CD4-positive, alpha-beta T cell (primary cell): ENCODE data around the gene KAT2A. TPM values are rescaled to one million over a fixed set of nuclear protein-coding genes. Genes with fewer than 3 reads are reported as not detected.

Experiments
- ATAC-seq: fragments of 200-7000 bp; cut with Tn5 transposase; one replicate; pipeline ENCODE4 v1.10.0; 2022; ENCODE audit warnings: mild to moderate bottlenecking; ENCODE audit not compliant: poor library complexity
- CTCF ChIA-PET: fragments of 350-600 bp; sonication (Branson Sonifier 250); formaldehyde crosslinking; loops from one replicate; lab custom pipeline; 2021; ENCODE audit warnings: antibody characterized with exemption, inconsistent platforms; lab: Charles Lee
- POLR2A ChIA-PET: fragments of 350-600 bp; sonication (Branson Sonifier 250); formaldehyde crosslinking; loops from one replicate; lab custom pipeline; 2021; ENCODE audit warnings: antibody characterized with exemption, inconsistent platforms; lab: Charles Lee
- DNase-seq, 14 experiments: peaks; one replicate each; pipeline ENCODE4 v3.0.0-alpha.2; 2013 to 2020; ENCODE audit warnings: mixed read lengths in 2 of 14
- H3K27ac ChIP-seq, 2 donors: one replicate each; pipeline versions ENCODE4 v1.5.1 to v1.7.0; 2013; ENCODE audit warnings: low read length in 2 of 2, low read depth in 1 of 2, mild to moderate bottlenecking in 1 of 2
- H3K27me3 ChIP-seq, 2 experiments: 1 replicate in 1 of 2; 2 replicates in 1 of 2; pipeline versions ENCODE4 v1.6.1 to v1.7.0; 2013; ENCODE audit warnings: low read length in 2 of 2, control low read depth in 1 of 2, mild to moderate bottlenecking in 1 of 2, moderate library complexity in 1 of 2; ENCODE audit not compliant: insufficient read depth in 2 of 2, control insufficient read depth in 1 of 2
- H3K36me3 ChIP-seq: one replicate; pipeline ENCODE4 v1.6.1; 2013; ENCODE audit warnings: low read length, control low read depth; ENCODE audit not compliant: insufficient read depth
- H3K4me1 ChIP-seq: one replicate; pipeline ENCODE4 v1.6.1; 2013; ENCODE audit warnings: low read length, control low read depth; ENCODE audit not compliant: insufficient read depth
- H3K4me3 ChIP-seq: one replicate; pipeline ENCODE4 v1.5.1; 2013; ENCODE audit warnings: mild to moderate bottlenecking, low read length, moderate library complexity
- H3K9me3 ChIP-seq, 2 experiments: 1 replicate in 1 of 2; 2 replicates in 1 of 2; pipeline versions ENCODE4 v1.6.1 to v1.7.0; 2013; ENCODE audit warnings: low read length in 2 of 2, mild to moderate bottlenecking in 2 of 2, control low read depth in 1 of 2, moderate library complexity in 1 of 2; ENCODE audit not compliant: control insufficient read depth in 1 of 2, insufficient read depth in 1 of 2
- H3K27ac Mint-ChIP-seq: one replicate; pipeline ENCODE4 v1.8.0; 2020; ENCODE audit warnings: mixed read lengths
- H3K27me3 Mint-ChIP-seq: one replicate; pipeline ENCODE4 v1.8.0; 2021; ENCODE audit warnings: mixed read lengths
- H3K36me3 Mint-ChIP-seq: one replicate; pipeline ENCODE4 v1.8.0; 2021; ENCODE audit warnings: low read depth, mixed read lengths
- H3K4me1 Mint-ChIP-seq: one replicate; pipeline ENCODE4 v1.8.0; 2021; ENCODE audit warnings: low read depth, mixed read lengths
- H3K4me3 Mint-ChIP-seq: one replicate; pipeline ENCODE4 v1.8.0; 2020; ENCODE audit warnings: mild to moderate bottlenecking, mixed read lengths
- H3K9me3 Mint-ChIP-seq: one replicate; pipeline ENCODE4 v1.8.0; 2020; ENCODE audit warnings: mixed read lengths
- intact Hi-C, 2 experiments: fragments of 100-400 bp; cut with DNase I in 1 of 2; cut with micrococcal nuclease in 1 of 2; formaldehyde crosslinking; loops; one replicate each; pipeline versions ENCODE4 v1.15.1 to v1.9.0; 2023 to 2025; cut with DNase I, micrococcal nuclease
- total RNA-seq, 174 experiments: library from RNA in 2 of 174; stranded (reverse) in 2 of 174; gene quantifications; one replicate each; pipeline ENCODE4 v1.2.3 and lab custom pipeline; 2021 to 2026
- TF ChIP-seq, protein P1 (sequence below): fragments of 200-600 bp; IDR thresholded peaks from one replicate; pipeline ENCODE4 v1.8.0; 2022; ENCODE audit warnings: antibody characterized with exemption, mild to moderate bottlenecking

KAT2A gene
- total RNA-seq, 2 experiments from 2014 or later: 38.5 to 42.4 TPM

DNA sequence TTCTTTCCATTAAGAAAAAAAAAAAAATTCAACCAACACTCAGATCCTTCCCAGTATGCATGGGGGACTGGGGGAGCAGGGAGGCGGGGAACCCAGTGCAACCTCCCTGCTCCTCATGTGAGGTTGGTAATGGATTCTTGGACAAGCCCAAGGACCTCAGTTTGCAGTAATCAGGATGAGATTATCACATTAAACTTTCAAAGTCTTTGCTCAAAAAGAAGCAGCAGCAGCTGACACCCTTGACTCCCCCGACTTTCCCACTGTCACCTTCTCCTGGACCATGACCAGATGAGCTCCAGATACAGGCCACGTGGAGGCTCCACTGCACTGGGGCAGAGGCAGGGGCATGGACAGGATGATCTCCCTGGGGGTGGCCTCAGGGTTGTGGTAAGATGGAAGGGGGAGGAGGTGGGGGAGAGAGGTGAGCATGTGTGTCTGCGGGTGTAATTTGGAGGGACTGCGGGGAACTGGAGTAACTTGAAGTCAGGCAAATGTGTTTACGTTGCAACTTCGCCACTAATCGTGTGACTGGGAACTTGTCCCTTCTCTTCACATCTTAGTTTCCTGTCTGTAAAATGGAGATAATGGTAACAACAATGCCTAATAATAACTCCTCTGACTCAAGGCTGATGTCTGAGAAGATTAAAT lies 42.6 kb downstream of the KAT2A start:
- ChIA-PET CTCF (no interaction called here), POLR2A (no interaction called here)
- Mint-ChIP-seq H3K9me3 (no peaks in the 10 kb centered on the region), H3K36me3 (no peaks in the 10 kb centered on the region), H3K4me1 (no peaks in the 10 kb centered on the region), H3K27ac (no peak overlapping the region), H3K27me3 (peaks cover 14% of the 10 kb centered on the region), H3K4me3 (no peak overlapping the region)
- DNase-seq: no peak
- Histone ChIP-seq H3K36me3 (no peaks in the 10 kb centered on the region), H3K9me3 (no peaks in the 10 kb centered on the region), H3K27ac (no peak overlapping the region), H3K27me3 (peaks cover 2 to 3% of the 10 kb centered on the region in 2 experiments), H3K4me3 (no peak overlapping the region), H3K4me1 (no peaks in the 10 kb centered on the region)
- TF ChIP-seq, protein P1, sequence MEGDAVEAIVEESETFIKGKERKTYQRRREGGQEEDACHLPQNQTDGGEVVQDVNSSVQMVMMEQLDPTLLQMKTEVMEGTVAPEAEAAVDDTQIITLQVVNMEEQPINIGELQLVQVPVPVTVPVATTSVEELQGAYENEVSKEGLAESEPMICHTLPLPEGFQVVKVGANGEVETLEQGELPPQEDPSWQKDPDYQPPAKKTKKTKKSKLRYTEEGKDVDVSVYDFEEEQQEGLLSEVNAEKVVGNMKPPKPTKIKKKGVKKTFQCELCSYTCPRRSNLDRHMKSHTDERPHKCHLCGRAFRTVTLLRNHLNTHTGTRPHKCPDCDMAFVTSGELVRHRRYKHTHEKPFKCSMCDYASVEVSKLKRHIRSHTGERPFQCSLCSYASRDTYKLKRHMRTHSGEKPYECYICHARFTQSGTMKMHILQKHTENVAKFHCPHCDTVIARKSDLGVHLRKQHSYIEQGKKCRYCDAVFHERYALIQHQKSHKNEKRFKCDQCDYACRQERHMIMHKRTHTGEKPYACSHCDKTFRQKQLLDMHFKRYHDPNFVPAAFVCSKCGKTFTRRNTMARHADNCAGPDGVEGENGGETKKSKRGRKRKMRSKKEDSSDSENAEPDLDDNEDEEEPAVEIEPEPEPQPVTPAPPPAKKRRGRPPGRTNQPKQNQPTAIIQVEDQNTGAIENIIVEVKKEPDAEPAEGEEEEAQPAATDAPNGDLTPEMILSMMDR: no peak
- no peak for ATAC-seq
- intact Hi-C loops: no loop called here

DNA sequence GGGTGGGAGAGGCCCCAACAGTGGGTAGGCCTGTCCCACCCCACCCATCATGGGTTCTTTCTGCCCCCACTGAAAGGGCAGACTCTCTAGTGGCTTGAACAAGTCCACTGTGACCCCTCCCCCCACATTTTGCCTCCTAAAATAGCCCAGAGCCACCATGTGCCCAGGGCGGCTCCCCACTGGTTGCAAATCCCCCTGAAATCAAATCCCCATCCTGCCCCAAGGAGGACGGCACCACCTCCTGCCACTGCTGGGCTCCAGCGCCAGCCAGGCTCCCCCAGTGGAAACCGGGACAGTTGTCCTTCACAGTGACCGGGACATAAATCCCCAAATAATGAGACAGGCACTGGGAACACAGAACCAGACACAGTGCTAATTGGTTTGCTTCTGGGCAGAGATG lies 43.4 kb downstream of the KAT2A start:
- no peaks in the 10 kb centered on the region for H3K36me3 Mint-ChIP-seq
- no peak overlapping the region for H3K4me3 ChIP-seq
- intact Hi-C loops: no loop called here
- peaks cover 7 to 11% of the 10 kb centered on the region in 2 experiments for H3K27me3 ChIP-seq
- ChIA-PET POLR2A (no interaction called here), CTCF (no interaction called here)
- DNase-seq (no peak), ATAC-seq (no peak)
- H3K4me1 Mint-ChIP-seq: no peaks in the 10 kb centered on the region
- peaks cover 2% of the 10 kb centered on the region for H3K4me1 ChIP-seq
- no peaks in the 10 kb centered on the region for H3K9me3 Mint-ChIP-seq
- TF ChIP-seq, protein P1: no peak
- no peak overlapping the region for H3K27ac Mint-ChIP-seq
- H3K36me3 ChIP-seq: no peaks in the 10 kb centered on the region
- peaks cover 21% of the 10 kb centered on the region for H3K27me3 Mint-ChIP-seq
- no peak overlapping the region for H3K27ac ChIP-seq
- no peak overlapping the region for H3K4me3 Mint-ChIP-seq
- H3K9me3 ChIP-seq: no peaks in the 10 kb centered on the region

DNA sequence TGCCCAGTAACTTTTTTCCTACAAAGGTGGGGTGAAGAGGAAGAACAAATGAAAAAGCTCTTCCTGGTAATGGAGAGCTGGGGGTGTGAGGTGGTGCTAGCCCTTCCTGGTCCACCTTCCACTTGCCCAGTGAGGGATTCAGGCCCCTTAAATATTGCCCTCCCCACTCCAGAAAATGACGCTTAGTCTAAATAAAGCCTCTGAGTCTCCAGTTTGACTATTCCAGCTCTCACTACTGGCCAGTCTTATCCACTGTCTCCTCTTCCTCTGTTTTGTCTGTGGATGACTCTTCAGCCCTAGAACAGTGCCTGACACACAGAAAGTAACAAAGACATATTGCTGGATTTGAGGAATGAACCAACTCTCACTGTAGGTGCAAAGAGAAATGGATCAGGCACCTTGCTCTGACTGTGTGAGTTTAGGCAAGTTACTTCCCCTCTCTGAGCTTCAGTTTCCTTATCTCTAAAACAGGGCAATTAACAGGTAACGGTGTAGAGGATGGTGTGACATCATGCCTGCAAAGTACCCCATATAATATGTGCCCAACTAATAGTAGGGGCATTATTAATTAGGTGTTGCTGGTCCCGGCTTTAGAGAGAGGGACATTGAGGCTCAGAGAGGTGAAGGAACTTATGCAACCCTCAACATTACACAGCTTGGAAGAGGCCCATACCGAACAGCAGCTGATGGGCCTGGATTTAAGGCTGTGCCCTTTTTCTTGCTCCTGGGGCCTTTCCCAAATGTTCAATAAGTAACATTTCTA lies 44.2 kb downstream of the KAT2A start:
- Mint-ChIP-seq H3K9me3 (no peaks in the 10 kb centered on the region), H3K36me3 (no peaks in the 10 kb centered on the region)
- TF ChIP-seq, protein P1: no peak

More for the DNA sequence above, 44.2 kb downstream of the KAT2A start:
- Mint-ChIP-seq H3K4me3 (no peak overlapping the region), H3K27me3 (peaks cover 23% of the 10 kb centered on the region), H3K4me1 (peaks cover 2% of the 10 kb centered on the region), H3K27ac (no peak overlapping the region)
- ChIA-PET POLR2A (no interaction called here), CTCF (no interaction called here)
- intact Hi-C loops: no loop called here
- no peak for DNase-seq
- Histone ChIP-seq H3K9me3 (no peaks in the 10 kb centered on the region), H3K27me3 (peaks cover 11 to 17% of the 10 kb centered on the region in 2 experiments), H3K27ac (no peak overlapping the region), H3K36me3 (no peaks in the 10 kb centered on the region), H3K4me1 (peaks cover 8% of the 10 kb centered on the region), H3K4me3 (no peak overlapping the region)
- no peak for ATAC-seq
